GM18526 (cell line): ENCODE results near the gene ABHD15.

Experiments
- POLR2A ChIP-seq: IDR thresholded peaks from 3 replicates; pipeline ENCODE4 v1.6.1; 2011; ENCODE audit not compliant: insufficient read length; ENCODE audit errors: extremely low read depth

Gene ABHD15

DNA sequence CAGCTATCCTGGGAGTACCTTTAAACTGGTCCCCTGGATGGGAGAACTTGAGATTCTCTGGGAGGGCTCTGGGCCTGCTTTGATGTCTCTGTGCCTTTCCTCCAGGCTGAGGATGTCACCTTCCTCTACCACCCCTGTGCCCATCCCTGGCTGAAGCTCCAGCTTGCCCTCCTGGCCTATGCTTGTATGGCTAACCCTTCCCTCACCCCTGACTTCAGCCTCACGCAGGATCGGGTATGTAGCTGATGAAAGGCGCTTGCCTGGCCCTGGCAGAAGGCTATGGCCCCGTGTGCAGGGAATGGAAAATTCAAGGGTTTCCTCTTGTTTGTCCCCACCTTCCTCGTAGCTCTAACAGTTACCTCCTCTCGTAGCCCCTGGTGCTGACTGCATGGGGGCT is 4.6 kb upstream of the ABHD15 start:
- TF ChIP-seq POLR2A = no peak

DNA sequence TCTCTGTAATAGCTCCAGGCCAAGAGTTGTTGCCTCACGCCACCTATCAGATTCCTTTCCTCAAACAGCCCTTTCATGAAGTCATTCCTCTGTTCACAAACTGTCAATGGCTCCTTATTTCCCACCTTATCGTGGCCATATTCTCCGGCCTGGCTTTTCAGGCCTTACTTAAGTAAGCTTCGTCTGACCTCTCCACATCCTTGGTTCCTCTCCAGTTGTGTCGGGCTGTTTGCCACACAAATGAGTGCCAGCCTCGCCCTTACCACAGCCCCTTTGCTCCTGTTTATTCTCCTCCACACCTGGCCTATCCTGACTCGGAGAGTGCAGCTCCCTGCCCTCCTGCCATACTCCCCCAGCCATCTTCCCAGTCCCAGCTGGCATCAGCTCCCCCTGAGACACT is 3.7 kb upstream of the ABHD15 start:
- no peak for TF ChIP-seq POLR2A

DNA sequence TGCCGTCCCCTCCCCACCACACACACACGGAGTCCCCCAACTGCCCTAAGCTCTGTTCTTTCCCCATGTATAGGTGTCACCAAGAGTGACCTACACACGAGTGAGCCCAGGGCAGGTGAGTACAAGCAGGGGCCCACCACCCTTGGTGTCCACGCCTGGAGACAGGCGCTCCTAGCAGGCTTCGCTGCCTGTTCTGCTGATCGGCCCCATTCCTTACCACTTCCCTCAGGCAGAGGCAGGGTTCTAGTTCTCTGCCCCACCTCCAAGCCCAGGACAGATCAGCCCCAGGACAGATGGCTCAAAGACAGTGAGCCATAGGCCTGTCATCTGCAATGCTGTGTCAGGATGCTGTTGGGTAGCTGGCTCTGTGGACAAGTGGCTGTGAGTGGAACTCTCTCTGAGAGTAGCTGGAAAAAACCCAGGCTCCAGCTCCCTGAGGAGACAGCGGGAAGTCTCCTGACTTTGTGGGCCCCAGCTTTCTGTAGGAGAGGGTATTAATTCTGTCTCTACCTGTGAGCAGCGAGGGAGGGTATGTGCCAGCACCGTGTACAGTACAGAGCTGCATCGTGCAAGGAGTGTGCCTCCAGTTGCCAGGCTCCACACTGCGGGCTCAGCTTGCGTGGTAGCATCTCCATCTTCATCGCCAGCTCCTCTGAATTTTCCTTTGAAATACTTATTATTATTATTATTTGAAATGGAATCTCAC is 2.6 kb upstream of the ABHD15 start:
- no peak for TF ChIP-seq POLR2A

DNA sequence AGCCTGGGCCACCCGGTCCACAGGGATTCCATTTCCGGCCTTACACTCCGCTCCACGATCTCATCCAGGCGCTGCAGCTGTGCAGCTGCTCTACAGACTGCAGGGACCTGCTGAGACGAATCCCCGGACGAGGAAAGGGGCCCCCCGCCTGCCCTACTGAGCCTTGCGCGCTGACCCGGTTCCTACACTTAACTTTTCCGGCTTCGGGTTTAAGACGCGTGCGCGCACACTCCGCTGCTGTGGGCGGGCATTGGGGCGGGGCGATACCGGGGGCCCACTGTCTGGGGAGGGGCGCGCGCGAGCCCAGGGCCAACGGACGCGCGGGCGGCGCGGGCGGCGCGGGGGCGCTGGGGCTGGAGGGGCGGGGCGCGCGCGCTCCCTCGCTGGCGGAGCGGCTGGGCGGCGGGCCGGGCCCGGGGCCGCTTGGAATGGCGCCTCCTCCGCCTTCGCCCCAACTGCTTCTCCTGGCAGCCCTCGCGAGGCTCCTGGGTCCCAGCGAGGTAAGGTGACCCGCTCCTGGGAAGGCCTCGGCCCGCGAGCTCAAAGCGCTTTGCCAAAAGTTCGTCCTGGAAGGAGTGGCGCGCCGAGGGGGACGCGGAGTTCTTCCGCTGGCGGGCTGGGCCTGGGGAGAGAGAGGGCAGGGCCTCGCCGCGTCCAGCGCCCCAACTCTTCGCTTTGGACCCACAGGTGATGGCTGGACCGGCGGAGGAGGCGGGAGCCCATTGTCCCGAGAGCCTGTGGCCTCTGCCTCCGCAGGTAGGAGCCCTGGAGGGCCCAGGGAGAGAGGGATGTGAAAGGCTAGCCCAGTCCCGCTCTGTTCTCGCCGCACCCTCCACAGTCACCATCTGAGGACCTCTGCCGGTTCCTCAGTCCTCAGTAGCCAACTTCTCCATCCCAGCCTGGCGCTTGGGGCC is 1.8 kb upstream of the ABHD15 start, which contains the start of gene TP53I13:
TSS of gene TP53I13 (plus strand) at position 371 of the 914 bp plus-strand sequence. CDS start at position 429, 58 bp downstream.
- peak; percentile 76 for TF ChIP-seq POLR2A

DNA sequence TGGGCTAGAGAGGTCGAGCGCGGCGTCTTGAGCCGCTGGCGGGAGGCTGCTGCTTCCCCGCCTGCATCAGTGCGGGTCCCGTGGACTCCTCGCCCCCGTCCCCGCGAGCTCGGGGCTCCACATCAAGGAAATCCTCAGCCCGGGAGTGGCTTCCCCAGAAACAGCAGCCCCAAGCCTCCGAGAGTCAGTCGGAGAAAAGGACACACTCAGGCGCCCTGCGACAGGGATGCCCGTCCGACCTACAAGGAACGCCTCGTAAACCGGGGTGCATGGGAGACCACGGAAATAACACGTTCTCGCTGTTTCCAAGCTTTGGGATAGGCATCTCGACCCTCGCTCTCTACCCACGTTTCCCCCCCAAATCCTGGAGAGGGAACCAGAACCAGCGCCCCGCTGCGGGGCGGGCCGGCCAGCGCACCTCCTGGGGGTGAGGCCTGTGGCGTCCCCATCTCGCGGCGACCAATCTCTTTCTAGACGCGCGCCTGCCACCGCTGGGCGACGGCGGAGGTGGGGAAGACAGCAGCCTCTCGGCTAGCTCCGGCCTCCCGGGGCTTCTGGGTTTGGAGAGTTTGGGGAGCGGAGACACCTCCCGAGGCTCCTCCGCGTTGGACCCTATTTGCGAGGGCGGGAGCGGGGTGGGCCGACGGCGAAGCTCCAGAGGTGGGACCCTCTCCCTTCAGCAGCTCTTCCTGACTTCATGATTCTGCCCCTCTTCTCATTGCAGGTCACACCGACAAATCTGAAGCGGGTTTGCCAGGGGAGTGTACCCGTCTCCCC is 905 bp upstream of the ABHD15 start:
- no peak for TF ChIP-seq POLR2A

DNA sequence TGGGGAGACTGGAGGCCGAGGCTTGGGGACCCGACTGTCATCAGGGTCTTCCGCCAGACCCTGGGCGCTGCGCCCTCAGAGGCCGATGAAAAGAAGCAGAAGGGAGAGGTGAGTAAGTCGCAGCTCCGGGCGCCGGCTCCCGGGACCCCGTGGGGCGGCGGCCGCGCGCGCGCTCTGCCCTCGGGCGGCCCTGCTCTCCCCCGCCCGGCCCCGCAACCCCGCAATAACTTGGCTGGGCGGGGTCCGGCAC is 392 bp upstream of the ABHD15 start:
- no peak for TF ChIP-seq POLR2A

DNA sequence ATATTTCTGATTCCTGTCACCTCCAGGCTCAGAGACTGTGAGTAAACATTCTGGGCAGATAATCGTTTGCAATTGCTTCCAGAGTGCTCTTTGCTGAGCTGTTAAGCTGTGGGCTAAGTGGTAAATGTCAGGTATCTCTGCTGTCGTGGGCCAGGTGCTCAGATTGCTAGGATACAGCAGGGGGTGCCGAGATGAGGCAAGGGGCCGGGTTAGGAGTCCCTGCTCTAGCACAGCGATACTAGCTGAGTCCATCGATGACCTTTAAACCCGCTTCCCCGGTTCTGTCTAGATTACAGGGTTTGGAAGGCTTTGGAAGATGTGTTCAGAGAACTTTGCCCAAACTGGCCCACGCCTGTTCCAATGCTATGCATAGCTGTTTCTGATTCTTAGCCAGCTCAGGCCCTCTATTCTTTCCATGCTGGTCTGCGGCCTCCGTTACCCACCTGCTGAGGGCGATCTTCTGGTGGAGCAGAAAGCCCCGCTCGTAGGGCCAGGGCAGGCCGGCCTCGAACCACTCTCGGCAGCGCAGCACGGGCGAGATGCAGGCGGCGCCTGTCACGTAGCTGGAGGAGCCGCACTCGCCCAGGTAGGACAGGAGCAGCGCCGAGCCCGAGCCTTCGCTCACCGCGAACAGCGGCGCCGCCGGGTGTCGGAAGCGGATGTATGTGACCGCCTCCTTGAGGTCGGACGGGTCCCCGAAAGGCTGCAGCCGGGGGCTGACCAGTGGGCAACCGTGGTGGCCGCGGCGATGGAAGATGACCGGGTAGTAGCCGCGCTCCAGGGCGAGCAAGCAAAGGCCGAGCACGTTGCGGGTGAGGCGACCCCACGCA is 979 bp downstream of the ABHD15 start:
- peak; percentile 10 for TF ChIP-seq POLR2A

DNA sequence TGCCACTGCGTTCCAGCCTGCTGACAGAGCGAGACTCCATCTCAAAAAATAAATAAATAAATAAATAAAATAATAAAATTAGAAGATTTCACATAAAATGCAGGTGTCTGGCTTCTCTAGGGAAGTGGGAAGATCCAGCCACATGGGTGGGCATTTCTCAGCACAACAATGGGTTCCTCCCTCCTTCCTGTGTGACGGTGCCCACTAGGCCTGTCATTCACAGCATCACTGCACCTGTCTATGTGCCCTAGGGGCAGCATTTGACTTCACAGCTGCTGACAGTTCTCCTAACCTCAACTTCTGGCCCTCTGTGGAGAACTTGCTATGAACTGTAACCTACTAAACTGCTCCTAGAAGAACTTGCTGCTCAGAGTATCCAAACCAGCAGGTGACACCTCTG is 3.0 kb downstream of the ABHD15 start:
- TF ChIP-seq POLR2A = no peak

DNA sequence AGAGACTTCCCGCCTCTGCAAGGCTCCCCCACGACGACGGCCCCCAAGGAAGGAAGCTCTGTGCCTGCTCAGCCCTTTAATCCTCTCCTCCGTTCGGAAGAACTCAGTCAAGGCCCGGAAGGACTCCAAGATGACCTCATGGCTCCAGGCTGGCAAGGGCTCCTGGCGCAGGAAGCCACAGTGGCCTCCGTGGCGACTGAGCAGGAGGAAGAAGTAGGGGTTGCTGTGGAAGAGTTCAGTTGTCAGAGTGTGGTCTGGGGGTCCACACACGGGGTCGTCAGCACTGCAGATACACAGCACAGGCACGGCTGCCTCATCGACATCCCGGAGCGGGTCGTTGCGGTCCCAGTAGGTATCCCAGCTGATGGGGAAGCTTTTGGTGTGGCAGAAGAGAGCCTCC is 4.2 kb downstream of the ABHD15 start:
- no peak for TF ChIP-seq POLR2A

DNA sequence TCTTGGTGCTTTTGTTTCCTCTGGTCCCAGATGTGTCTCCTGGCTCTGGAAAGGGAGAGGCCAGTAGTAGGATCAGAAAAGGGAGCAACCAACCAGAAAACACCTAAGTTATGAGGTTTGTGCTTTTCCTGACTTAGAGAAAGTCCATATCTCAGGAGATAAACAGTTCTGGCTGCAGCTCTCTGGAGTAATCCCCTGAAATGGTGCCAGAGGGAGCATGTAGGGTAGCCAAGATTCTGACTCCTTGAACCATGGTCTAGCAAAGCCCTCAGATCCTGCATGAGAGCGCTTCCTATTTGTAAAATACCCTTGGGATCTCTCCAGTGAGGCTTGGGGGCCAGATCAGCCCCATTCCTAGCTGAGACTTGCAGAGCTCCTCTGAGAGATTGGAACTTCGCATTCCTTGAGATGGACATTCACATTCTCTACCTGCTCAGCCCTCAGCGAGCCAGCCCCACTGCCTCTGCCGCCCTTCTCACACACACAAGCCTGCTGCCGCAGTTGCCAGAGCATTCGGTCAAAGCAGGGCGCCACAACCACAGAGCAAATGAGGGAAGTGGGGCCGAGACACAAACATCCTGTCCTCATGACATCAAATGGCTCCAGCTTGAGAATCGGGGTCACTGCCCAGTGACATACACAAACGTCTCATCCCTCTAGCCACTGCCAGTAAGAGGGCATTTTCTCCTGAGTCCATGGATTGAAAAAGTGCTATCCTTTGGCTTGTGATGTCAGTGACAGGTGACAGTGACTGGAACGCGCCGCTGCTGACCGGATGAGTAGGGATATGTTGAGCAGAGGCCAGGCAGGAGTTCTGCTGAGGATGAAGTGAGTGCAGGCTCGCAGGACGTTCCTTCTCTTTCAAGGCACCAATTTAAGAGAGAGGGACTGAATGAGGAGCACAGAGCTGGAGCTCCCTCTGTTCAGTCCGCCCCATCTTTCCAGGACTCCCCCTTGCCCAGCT is 5.0 kb downstream of the ABHD15 start:
- TF ChIP-seq POLR2A = no peak

DNA sequence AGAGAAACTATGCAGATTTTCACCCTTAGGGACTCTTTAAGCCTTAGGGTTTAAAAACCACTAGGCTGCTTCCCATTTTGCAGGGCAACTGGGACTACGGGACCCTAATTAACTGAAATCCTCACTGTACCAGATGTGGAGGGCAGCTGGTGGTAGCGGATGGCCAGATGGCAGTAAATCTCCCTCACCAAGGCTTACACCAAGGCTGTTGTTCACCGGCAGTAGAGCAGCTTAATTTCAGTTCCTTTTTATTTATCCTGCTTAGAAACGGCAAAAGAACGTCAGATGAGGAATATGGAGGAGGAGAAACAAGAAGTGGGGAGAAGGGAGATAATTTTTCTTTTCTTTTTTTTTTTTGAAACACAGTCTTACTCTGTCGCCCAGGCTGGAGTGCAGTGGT is 6.5 kb downstream of the ABHD15 start:
- TF ChIP-seq POLR2A = no peak

DNA sequence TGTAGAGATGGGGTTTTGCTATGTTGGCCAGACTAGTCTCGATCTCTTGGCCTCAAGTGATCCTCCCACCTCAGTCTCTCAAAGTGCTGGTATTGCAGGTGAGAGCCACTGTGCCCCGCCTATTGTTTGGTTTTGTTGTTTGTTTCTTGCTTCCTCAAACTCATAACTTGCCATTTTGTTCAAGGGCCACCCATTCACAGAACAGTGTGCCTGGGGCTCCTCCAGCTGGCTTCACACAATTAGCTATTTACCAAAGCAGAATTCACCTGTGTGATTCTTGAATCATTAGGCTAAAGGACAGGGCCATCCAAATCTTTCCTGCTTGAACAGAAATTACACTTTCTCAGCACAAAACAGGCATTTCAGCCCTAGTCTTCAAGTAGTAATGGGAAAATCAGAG is 7.2 kb downstream of the ABHD15 start:
- no peak for TF ChIP-seq POLR2A

DNA sequence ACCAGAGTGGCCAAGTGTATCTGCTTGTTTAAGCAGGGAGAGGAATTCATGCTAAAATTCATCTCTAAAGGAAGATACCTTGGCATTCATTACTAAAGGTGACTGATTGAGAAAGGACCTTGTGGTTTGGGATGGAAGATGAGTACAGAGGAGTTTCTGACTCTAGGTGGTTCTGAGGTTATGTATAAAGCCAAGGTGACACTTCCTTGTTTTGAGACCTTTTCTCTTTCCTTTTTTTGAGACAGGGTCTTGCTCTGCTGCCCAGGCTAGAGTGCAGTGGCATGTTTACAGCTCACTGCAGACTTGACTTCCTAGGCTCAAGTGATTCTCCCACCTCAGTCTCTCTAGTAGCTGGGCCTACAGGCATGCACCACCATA is 9.1 kb downstream of the ABHD15 start:
- TF ChIP-seq POLR2A = no peak
